Measurements from ENCODE around the gene ONECUT3. TPM values are rescaled to one million over a fixed set of nuclear protein-coding genes. Genes with fewer than 3 reads are reported as not detected.
A peak's percentile ranks its signal among the peaks of the same experiment; 100 is the strongest.

Gene ONECUT3
- total RNA-seq, 1 experiment from 2014 or later: 20.0 TPM

GRCh38 chr19:1808395-1808731, 55.1 kb downstream of the ONECUT3 start:
- CTCF ChIA-PET: no interaction called here
- no TSS peak for BruUV-seq (replicated peaks)
- Mint-ChIP-seq H3K27ac (ENCODE audit: unreplicated experiment) (no peak overlapping the region), H3K4me1 (ENCODE audit: low read depth, unreplicated experiment) (peaks cover 23% of the 10 kb centered on the region), H3K27me3 (ENCODE audit: unreplicated experiment) (no peaks in the 10 kb centered on the region), H3K9me3 (ENCODE audit: low read depth, unreplicated experiment) (no peaks in the 10 kb centered on the region), H3K36me3 (ENCODE audit: insufficient read depth, unreplicated experiment) (peaks cover 23% of the 10 kb centered on the region), H3K4me3 (ENCODE audit: low read depth, unreplicated experiment) (no peak overlapping the region)
- intact Hi-C loops (cut with micrococcal nuclease; ENCODE audit: unreplicated experiment): no loop called here
- no peak for TF ChIP-seq CTCF (IDR thresholded peaks at IDR 0.05; ENCODE audit: unreplicated experiment)
- no peak for DNase-seq

DNA sequence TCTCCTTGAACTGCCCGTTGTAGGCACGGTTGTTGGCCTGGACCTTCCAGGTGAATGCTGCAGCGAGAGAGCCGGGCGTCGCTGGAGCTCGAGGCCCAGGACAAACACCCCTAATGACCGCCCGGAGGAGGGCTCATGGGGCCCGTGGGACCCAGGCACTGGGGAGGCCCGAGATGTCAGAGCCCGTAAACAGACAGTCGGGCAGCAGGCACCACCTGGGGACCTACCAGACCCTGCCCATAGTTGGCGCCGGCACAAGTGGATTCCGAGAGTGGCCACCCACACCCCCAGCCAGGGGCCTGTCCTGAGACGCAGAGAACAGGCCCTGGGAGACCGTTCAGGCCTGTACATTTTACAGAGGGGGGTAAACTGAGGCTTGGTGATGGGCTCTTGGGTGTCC, 56.4 kb downstream of the ONECUT3 start:
- peaks cover 27% of the 10 kb centered on the region for H3K36me3 Mint-ChIP-seq (ENCODE audit: insufficient read depth, unreplicated experiment)
- intact Hi-C loops (cut with micrococcal nuclease; ENCODE audit: unreplicated experiment): no loop called here
- no peak for DNase-seq
- H3K27ac Mint-ChIP-seq (ENCODE audit: unreplicated experiment): no peak overlapping the region
- H3K4me1 Mint-ChIP-seq (ENCODE audit: low read depth, unreplicated experiment): peaks cover 23% of the 10 kb centered on the region
- H3K9me3 Mint-ChIP-seq (ENCODE audit: low read depth, unreplicated experiment): no peaks in the 10 kb centered on the region
- no peaks in the 10 kb centered on the region for H3K27me3 Mint-ChIP-seq (ENCODE audit: unreplicated experiment)
- no peak for TF ChIP-seq CTCF (IDR thresholded peaks at IDR 0.05; ENCODE audit: unreplicated experiment)
- no peak overlapping the region for H3K4me3 Mint-ChIP-seq (ENCODE audit: low read depth, unreplicated experiment)
- CTCF ChIA-PET: no interaction called here
- BruUV-seq (replicated peaks): no TSS peak

DNA sequence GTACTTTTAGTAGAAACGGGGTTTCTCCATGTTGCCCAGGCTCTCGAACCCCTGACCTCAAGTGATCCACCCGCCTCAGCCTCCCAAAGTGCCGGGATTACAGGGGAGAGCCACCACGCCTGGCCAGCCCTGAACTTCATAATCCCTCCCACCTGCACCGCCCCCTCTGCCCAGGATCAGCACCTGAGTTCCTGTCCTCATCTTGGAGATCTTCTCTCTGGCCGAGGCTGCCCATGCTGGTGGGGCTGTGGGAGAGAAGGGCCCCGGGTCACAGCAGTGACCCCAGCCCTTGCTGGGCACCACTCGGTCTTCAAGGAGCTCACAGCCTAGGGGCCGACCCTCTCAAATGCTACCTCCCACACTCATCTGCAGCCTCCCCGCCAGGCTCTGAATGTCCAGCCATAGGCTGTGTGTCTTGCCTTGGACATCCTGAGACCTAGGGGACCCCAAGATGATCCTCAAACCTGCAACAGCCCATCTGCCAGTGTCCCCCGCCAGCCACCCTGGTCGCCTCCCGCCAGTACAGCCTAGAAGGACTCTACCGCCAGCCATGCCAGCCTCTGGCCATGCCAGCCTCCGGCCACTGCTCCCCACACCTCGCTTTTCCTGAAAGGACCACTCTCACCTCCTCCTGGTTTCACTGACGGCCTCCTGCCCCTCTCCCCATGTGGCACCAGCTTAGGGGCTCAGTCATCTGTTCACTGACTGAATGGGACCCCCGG, 57.3 kb downstream of the ONECUT3 start:
- CTCF ChIA-PET: interaction anchor here (1.0 kb wide), 1 partner anchor 158 kb away, joined by 3 read pairs; the partner anchor contains the start of gene TCF3
- no peaks in the 10 kb centered on the region for H3K27me3 Mint-ChIP-seq (ENCODE audit: unreplicated experiment)
- intact Hi-C loops (cut with micrococcal nuclease; ENCODE audit: unreplicated experiment): no loop called here

DNA sequence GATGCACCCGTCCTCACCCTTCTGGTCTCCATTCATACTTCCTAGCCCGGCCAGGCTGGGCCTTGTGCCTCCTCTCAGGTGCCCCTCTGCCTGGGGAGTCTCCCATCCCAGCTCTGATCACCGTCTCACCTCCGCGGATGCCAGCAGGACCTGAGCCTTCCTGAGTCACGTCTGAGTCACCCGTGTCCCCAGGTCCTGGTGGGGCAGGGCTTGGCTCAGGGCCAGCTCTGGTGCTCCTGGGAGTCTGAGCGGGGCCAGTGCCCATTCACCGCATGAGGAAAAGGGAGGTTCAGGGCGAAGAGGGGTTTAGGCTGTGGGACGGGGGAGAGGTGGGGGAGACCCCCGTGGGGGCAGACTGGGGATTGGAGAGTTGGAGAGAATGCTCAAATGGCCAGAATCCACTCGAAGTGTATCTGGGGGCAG, 58.2 kb downstream of the ONECUT3 start:
- intact Hi-C loops (cut with micrococcal nuclease; ENCODE audit: unreplicated experiment): no loop called here
- DNase-seq: peak; percentile 89
- CTCF ChIA-PET: interaction anchor here (0.7 to 1.0 kb wide), 3 partner anchors 17 to 290 kb away, joined by 3 to 5 read pairs (median 3); partner anchors contain the start of gene TCF3

More for the DNA sequence above, 57.3 kb downstream of the ONECUT3 start:
- Mint-ChIP-seq H3K9me3 (ENCODE audit: low read depth, unreplicated experiment) (no peaks in the 10 kb centered on the region), H3K36me3 (ENCODE audit: insufficient read depth, unreplicated experiment) (peaks cover 31% of the 10 kb centered on the region), H3K4me3 (ENCODE audit: low read depth, unreplicated experiment) (no peak overlapping the region), H3K27ac (ENCODE audit: unreplicated experiment) (no peak overlapping the region), H3K4me1 (ENCODE audit: low read depth, unreplicated experiment) (peaks cover 23% of the 10 kb centered on the region)
- BruUV-seq (replicated peaks): no TSS peak
- TF ChIP-seq CTCF (IDR thresholded peaks at IDR 0.05; ENCODE audit: unreplicated experiment): no peak
- DNase-seq: no peak

More for the DNA sequence above, 58.2 kb downstream of the ONECUT3 start:
- peaks cover 31% of the 10 kb centered on the region for H3K36me3 Mint-ChIP-seq (ENCODE audit: insufficient read depth, unreplicated experiment)
- peak overlapping the region; percentile 89 for H3K4me3 Mint-ChIP-seq (ENCODE audit: low read depth, unreplicated experiment)
- TF ChIP-seq CTCF (IDR thresholded peaks at IDR 0.05; ENCODE audit: unreplicated experiment): no peak
- H3K9me3 Mint-ChIP-seq (ENCODE audit: low read depth, unreplicated experiment): no peaks in the 10 kb centered on the region
- peaks cover 23% of the 10 kb centered on the region for H3K4me1 Mint-ChIP-seq (ENCODE audit: low read depth, unreplicated experiment)
- H3K27me3 Mint-ChIP-seq (ENCODE audit: unreplicated experiment): no peaks in the 10 kb centered on the region
- peak overlapping the region; percentile 83 for H3K27ac Mint-ChIP-seq (ENCODE audit: unreplicated experiment)
- no TSS peak for BruUV-seq (replicated peaks)

Data from Calu3 (cell line).